ENCODE measurements around the gene BOC. TPM values are rescaled to one million over a fixed set of nuclear protein-coding genes. Genes with fewer than 3 reads are reported as not detected.

BOC gene
- total RNA-seq, 1 donor from 2014 or later, result 130 TPM

DNA sequence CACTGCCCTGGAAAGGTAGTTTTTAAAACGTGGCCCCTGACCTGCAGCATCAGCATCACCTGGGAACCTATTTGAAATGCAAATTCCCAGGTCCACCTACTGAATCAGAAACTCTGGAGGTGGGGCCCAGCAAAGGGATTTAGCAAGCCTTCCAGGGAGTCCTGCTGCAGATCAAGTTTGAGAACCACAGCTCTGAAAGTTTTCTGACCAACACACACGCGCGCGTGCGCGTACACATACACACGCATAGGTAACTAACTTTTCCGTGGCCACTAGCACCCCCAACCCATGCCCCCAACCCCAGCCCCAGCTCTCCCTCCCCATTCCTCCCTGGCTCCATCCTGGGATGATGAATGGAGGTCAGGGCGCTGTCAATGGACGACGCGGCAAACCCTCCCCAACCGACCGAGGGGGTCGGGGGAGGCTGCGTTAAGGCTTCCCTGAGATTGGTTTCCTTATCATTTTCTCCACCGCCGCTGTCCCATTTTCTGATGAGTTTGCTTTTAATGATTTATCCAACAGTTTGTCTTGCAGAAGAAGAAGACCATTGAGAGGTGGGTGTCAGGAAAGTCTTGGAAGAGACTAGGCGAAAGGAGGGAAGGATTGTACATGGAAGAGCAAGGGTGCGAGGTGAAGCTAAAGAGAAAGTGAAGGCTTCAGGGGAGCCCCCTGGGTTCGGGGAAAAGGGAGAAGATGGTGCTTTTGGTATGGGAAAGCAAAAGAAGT, 590 bp upstream of the BOC start:
- DNase-seq (ENCODE audit: low read depth, low spot score), result no peak
- Mint-ChIP-seq H3K4me3 (peak overlapping the region; percentile 91), H3K36me3 (ENCODE audit: low read depth) (peaks cover 4% of the 10 kb centered on the region), H3K27ac (ENCODE audit: unreplicated experiment) (peak overlapping the region; percentile 97), H3K27me3 (ENCODE audit: low read depth) (peaks cover 16% of the 10 kb centered on the region), H3K9me3 (no peaks in the 10 kb centered on the region), H3K4me1 (peaks cover 68% of the 10 kb centered on the region)
- TF ChIP-seq, protein P1, sequence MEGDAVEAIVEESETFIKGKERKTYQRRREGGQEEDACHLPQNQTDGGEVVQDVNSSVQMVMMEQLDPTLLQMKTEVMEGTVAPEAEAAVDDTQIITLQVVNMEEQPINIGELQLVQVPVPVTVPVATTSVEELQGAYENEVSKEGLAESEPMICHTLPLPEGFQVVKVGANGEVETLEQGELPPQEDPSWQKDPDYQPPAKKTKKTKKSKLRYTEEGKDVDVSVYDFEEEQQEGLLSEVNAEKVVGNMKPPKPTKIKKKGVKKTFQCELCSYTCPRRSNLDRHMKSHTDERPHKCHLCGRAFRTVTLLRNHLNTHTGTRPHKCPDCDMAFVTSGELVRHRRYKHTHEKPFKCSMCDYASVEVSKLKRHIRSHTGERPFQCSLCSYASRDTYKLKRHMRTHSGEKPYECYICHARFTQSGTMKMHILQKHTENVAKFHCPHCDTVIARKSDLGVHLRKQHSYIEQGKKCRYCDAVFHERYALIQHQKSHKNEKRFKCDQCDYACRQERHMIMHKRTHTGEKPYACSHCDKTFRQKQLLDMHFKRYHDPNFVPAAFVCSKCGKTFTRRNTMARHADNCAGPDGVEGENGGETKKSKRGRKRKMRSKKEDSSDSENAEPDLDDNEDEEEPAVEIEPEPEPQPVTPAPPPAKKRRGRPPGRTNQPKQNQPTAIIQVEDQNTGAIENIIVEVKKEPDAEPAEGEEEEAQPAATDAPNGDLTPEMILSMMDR (conservative IDR thresholded peaks at IDR 0.05), result no peak

DNA sequence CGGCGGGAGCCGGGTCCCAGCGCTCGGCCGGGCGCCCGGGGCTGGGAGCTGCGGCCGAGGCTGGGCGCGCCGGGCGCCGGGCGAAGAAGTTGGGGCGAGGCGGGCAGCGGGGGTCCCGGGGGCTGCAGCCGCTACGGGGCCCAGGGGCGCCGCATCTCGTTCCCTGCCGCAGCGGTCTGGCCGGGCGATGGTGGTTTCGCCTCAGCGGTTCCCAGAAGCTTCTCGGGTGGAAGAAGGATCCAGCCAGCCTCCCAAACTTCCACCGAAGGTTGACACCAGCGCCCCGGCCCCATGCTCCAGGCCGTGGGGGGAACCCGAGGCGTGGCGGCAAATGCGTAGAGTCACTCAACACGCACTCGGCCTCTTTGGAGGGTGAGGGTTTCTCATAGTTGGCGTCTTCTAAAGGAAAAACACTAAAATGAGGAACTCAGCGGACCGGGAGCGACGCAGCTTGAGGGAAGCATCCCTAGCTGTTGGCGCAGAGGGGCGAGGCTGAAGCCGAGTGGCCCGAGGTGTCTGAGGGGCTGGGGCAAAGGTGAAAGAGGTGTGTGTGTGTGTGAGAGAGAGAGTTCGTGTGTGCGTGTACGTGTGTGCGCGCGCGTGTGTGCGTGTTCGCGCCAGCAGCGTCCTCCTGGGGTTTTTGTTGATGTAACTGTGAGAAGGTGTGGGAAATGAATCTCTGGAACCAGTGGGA, 940 bp downstream of the BOC start:
- peaks cover 16% of the 10 kb centered on the region for H3K27me3 Mint-ChIP-seq (ENCODE audit: low read depth)
- TF ChIP-seq, protein P1 (conservative IDR thresholded peaks at IDR 0.05), result no peak
- peak overlapping the region; percentile 92 for H3K4me3 Mint-ChIP-seq
- DNase-seq (ENCODE audit: low read depth, low spot score), result no peak
- H3K9me3 Mint-ChIP-seq, result no peaks in the 10 kb centered on the region
- peak overlapping the region; percentile 63 for H3K27ac Mint-ChIP-seq (ENCODE audit: unreplicated experiment)
- H3K4me1 Mint-ChIP-seq, result peaks cover 76% of the 10 kb centered on the region
- H3K36me3 Mint-ChIP-seq (ENCODE audit: low read depth), result peaks cover 9% of the 10 kb centered on the region

DNA sequence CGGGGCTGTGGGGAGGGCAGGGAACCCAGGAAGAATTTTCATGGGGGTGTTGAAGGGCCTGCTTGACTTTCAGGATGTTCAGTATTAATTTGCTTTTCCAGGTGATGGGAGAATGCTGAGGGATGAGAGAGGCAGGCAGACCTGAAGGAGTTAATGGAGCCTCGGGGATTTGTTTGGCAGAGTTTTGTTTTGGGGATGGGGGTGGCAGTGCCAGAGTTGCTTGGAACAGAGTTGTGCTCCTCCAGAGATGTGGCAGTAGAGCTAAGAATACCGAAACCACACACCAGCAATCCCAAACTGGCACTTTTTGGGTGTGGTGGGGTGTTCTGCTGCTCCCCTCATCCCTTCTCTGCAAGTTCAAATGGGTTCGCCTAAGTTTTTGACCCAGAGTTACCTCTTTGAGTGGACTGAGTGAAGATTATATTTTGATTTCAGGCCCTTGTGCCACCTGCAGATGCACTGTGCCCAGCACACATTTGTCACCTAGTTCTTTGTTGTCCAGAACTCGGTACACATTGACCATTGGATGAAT, 1.6 kb downstream of the BOC start:
- peaks cover 13% of the 10 kb centered on the region for H3K36me3 Mint-ChIP-seq (ENCODE audit: low read depth)
- no peak for DNase-seq (ENCODE audit: low read depth, low spot score)
- H3K9me3 Mint-ChIP-seq, result no peaks in the 10 kb centered on the region
- TF ChIP-seq, protein P1 (conservative IDR thresholded peaks at IDR 0.05), result no peak
- H3K4me3 Mint-ChIP-seq, result peak overlapping the region; percentile 92
- H3K27me3 Mint-ChIP-seq (ENCODE audit: low read depth), result peaks cover 16% of the 10 kb centered on the region
- peaks cover 76% of the 10 kb centered on the region for H3K4me1 Mint-ChIP-seq
- H3K27ac Mint-ChIP-seq (ENCODE audit: unreplicated experiment), result peak overlapping the region; percentile 63

DNA sequence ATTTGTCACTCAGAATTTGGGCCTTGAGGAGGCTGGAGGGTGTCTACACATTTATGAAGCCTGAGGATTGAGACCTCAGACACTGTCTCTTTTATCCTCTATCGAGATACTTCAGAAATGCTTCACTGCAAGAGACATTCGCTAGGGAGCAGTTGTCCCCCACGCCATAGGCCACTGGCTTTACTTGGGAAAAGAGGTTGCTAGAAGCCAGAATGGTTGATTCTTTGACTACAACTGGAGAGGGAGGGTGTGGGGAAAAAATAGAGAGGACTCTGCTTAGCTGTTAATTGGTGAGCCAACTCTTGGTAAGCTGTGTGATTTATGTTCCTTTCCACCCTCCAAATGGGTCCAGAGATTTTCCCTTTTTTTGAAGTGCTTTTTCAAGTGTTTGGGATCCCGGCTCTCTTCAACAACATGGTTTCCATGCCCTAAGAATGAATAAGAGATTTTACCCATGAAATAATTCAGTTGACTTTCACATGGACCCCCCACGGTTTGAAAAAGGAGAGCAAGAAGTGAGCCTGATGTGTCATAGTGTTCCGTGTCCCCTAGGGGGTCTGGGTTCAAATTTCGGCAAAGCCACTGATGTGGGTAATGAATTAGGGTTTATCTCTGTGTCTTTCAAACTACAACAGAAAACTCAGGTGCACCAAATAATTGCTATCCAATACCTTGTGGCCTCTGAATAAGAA, 2.7 kb downstream of the BOC start:
- Mint-ChIP-seq H3K9me3 (no peaks in the 10 kb centered on the region), H3K36me3 (ENCODE audit: low read depth) (peaks cover 17% of the 10 kb centered on the region), H3K27me3 (ENCODE audit: low read depth) (peaks cover 16% of the 10 kb centered on the region), H3K4me3 (peak overlapping the region; percentile 92), H3K4me1 (peaks cover 78% of the 10 kb centered on the region), H3K27ac (ENCODE audit: unreplicated experiment) (peak overlapping the region; percentile 85)
- no peak for DNase-seq (ENCODE audit: low read depth, low spot score)
- TF ChIP-seq, protein P1 (conservative IDR thresholded peaks at IDR 0.05), result no peak

DNA sequence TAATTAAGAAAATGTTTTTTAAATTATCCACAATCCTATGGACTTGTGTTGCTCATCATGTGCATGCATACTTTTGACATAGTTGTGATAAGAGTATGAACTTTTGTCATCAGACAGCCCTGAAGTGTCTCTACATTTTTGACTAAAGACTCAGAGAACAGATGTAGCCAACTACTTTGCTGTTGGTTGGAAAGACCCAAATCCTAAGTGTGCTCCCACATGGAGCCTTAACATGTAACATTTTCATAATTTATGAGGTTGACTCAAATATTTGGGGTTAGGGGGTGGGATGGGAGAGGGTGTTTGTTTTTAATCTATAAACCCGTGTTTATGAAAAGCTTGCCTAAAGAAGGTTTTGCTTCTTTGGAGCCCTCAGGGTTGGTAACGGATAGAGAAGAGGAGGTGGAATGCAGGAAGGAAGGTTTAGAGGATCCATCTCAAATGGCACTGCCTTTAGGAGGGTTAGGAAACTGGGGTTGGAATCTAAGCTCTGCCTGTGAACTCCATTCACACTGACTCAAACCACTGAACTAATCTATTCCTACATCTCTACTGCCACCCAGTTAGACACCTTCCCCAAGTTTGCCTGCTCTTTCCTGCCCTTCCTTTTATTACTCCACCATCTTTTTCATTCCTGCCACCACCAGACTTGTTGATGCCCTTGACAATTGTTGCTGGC, 3.7 kb downstream of the BOC start:
- Mint-ChIP-seq H3K27me3 (ENCODE audit: low read depth) (peaks cover 16% of the 10 kb centered on the region), H3K4me3 (peak overlapping the region; percentile 92), H3K4me1 (peaks cover 70% of the 10 kb centered on the region), H3K9me3 (no peaks in the 10 kb centered on the region), H3K36me3 (ENCODE audit: low read depth) (peaks cover 17% of the 10 kb centered on the region), H3K27ac (ENCODE audit: unreplicated experiment) (no peak overlapping the region)
- TF ChIP-seq, protein P1 (conservative IDR thresholded peaks at IDR 0.05), result no peak
- DNase-seq (ENCODE audit: low read depth, low spot score), result no peak

Measured in neural crest cell (in vitro differentiated cells).